ENCODE data around the gene NPHP4. TPM values are rescaled to one million over a fixed set of nuclear protein-coding genes. Genes with fewer than 3 reads are reported as not detected.
A peak's percentile ranks its signal among the peaks of the same experiment; 100 is the strongest.

NPHP4 gene
- polyA plus RNA-seq, 2 of the 4 experiments (the other 2 are of a cell fraction) = 2.9 to 5.1 TPM

GRCh38 chr1:6001992-6002576 lies 9.9 kb upstream of the NPHP4 start:
- H3K4me1 ChIP-seq = no peaks in the 10 kb centered on the region
- TF ChIP-seq, protein P1, sequence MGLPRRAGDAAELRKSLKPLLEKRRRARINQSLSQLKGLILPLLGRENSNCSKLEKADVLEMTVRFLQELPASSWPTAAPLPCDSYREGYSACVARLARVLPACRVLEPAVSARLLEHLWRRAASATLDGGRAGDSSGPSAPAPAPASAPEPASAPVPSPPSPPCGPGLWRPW (IDR thresholded peaks at IDR 0.05) = no peak
- TF ChIP-seq REST (IDR thresholded peaks at IDR 0.05) = no peak
- TF ChIP-seq CBX8 (IDR thresholded peaks at IDR 0.05) = no peak
- TF ChIP-seq ZNF302 (CRISPR knock-in tag; IDR thresholded peaks at IDR 0.05) = no peak
- TF ChIP-seq KDM1A (IDR thresholded peaks at IDR 0.05; ENCODE audit: low read depth) = no peak
- no peak for TF ChIP-seq NR3C1 (IDR thresholded peaks at IDR 0.05)
- no peak for TF ChIP-seq MAX (IDR thresholded peaks at IDR 0.05)
- no peak for TF ChIP-seq POLR2AphosphoS2 (conservative IDR thresholded peaks at IDR 0.05; ENCODE audit: low read length)
- TF ChIP-seq TFCP2L1 (CRISPR knock-in tag; IDR thresholded peaks at IDR 0.05) = no peak
- TF ChIP-seq JUNB (IDR thresholded peaks at IDR 0.05) = no peak
- no peak for TF ChIP-seq RFX5 (IDR thresholded peaks at IDR 0.05)
- no peak for TF ChIP-seq FOXS1 (CRISPR knock-in tag; IDR thresholded peaks at IDR 0.05)
- TF ChIP-seq, protein P2, sequence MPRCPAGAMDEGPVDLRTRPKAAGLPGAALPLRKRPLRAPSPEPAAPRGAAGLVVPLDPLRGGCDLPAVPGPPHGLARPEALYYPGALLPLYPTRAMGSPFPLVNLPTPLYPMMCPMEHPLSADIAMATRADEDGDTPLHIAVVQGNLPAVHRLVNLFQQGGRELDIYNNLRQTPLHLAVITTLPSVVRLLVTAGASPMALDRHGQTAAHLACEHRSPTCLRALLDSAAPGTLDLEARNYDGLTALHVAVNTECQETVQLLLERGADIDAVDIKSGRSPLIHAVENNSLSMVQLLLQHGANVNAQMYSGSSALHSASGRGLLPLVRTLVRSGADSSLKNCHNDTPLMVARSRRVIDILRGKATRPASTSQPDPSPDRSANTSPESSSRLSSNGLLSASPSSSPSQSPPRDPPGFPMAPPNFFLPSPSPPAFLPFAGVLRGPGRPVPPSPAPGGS (IDR thresholded peaks at IDR 0.05) = no peak
- TF ChIP-seq, protein P3, sequence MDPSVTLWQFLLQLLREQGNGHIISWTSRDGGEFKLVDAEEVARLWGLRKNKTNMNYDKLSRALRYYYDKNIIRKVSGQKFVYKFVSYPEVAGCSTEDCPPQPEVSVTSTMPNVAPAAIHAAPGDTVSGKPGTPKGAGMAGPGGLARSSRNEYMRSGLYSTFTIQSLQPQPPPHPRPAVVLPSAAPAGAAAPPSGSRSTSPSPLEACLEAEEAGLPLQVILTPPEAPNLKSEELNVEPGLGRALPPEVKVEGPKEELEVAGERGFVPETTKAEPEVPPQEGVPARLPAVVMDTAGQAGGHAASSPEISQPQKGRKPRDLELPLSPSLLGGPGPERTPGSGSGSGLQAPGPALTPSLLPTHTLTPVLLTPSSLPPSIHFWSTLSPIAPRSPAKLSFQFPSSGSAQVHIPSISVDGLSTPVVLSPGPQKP (IDR thresholded peaks at IDR 0.05; ENCODE audit: low read depth, low read length) = no peak
- no peak for TF ChIP-seq CBX2 (IDR thresholded peaks at IDR 0.05; ENCODE audit: borderline replicate concordance, low read depth)
- no peak for TF ChIP-seq RCOR1 (IDR thresholded peaks at IDR 0.05; ENCODE audit: low read depth, low read length)
- no peak for TF ChIP-seq RAD21 (conservative IDR thresholded peaks at IDR 0.05 in 1 of 2, IDR thresholded peaks at IDR 0.05 in 1 of 2)
- TF ChIP-seq USF2 (IDR thresholded peaks at IDR 0.05) = no peak
- no peak for DNase-seq (ENCODE audit: low read depth in 1 of 2, low spot score in 1 of 2)
- H3K9me3 ChIP-seq = no peaks in the 10 kb centered on the region
- peak; percentile 21 to 24; a peak in 2 of 6 replicates for ATAC-seq
- no peak overlapping the region for H3K27ac ChIP-seq
- FAIRE-seq = no peak
- WGBS (ENCODE audit: missing lambda C conversion rate) = 56% methylated on average over 12 of the region's 13 CpGs
- no peak overlapping the region for H3K4me3 ChIP-seq
- ChIA-PET CTCF (interaction anchor here (0.8 kb wide), 1 partner anchor 19 kb away, joined by 3 read pairs; no protein-coding TSS in a partner anchor), POLR2A (no interaction called here)
- no peak overlapping the region for H3K4me2 ChIP-seq
